ENCODE measurements around the gene NRIP1.
"Not testable (repeated sequence)": the region's sequence is repeated elsewhere in the genome, so short reads cannot be mapped to it uniquely, and the experiment has no call there.

The NRIP1 gene

DNA sequence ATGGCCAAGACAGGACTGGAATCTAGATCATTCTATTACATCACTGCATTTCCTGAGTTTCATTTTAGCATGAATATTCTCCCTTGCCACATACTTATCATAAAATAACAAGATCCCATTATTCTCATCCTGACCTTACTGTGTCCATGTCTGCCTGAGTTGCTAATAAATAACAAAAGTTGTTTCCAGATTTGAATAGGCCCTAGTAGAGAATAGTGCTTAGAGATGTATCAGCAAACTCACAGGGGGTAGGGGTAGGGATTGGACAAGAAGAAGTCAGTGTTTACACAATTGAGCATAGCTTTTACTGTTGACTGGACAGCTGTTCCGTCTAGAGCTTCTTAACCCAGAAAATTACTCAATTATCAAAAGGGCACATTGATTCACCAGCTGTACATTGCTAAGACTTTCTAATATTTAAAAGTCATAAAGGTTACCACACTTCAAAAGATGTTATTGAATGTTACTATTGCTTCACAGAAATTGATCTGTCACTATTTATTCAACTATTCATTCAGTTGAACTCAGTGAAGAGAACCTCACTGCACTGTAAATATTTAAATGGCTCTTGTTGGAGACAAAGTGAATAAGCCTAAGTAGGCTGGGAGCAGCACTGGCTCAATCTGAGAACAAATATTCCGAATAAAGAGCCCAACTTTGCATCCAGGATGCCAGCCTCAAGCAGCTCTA lies 121.9 kb downstream of the NRIP1 start:
- H3K9ac ChIP-seq (ENCODE audit: low read length): no peak overlapping the region
- H3K4me1 ChIP-seq (ENCODE audit: control insufficient read depth, insufficient read depth, low read length): peaks cover 14% of the 10 kb centered on the region
- H3K4me3 ChIP-seq (ENCODE audit: low read length): no peak overlapping the region
- DNase-seq (ENCODE audit: low read depth): no peak
- H3K9me3 ChIP-seq (ENCODE audit: control insufficient read depth, low read length): no peaks in the 10 kb centered on the region
- H3K27me3 ChIP-seq (replicated peaks; ENCODE audit: control insufficient read depth, insufficient read depth, low read length): no peaks in the 10 kb centered on the region
- H3K36me3 ChIP-seq (ENCODE audit: control insufficient read depth, insufficient read depth, low read length, severe bottlenecking): no peaks in the 10 kb centered on the region

DNA sequence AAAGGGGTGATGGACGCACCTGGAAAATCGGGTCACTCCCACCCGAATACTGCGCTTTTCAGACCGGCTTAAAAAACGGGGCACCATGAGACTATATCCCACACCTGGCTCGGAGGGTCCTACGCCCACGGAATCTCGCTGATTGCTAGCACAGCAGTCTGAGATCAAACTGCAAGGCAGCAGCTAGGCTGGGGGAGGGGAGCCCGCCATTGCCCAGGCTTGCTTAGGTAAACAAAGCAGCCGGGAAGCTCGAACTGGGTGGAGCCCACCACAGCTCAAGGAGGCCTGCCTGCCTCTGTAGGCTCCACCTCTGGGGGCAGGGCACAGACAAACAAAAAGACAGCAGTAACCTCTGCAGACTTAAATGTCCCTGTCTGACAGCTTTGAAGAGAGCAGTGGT lies 137.5 kb downstream of the NRIP1 start:
- H3K9ac ChIP-seq (ENCODE audit: low read length); H3K4me3 ChIP-seq (ENCODE audit: low read length); H3K27me3 ChIP-seq (replicated peaks; ENCODE audit: control insufficient read depth, insufficient read depth, low read length); H3K9me3 ChIP-seq (ENCODE audit: control insufficient read depth, low read length); H3K36me3 ChIP-seq (ENCODE audit: control insufficient read depth, insufficient read depth, low read length, severe bottlenecking); DNase-seq (ENCODE audit: low read depth): not testable (repeated sequence)
- H3K4me1 ChIP-seq (ENCODE audit: control insufficient read depth, insufficient read depth, low read length): peaks cover 43% of the 10 kb centered on the region

DNA sequence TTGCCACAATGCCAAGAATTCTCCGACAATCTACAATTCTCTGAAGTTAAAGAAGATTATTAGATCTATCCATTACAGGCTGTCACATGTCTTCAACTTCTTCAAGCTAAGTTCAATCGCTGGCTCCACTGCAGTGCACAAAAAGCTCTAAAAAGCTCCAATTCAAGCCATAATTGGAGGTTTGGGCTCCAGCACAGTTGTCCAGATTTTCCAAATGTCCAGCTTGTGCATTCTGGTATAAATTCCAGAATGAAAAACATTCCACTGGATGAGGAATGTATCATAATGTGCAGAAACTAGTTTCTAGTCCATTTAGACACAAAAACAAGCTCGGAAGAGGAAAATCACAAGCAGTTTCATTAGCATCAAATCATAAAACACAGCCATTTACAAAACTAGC lies 138.6 kb downstream of the NRIP1 start:
- no peaks in the 10 kb centered on the region for H3K36me3 ChIP-seq (ENCODE audit: control insufficient read depth, insufficient read depth, low read length, severe bottlenecking)
- peaks cover 43% of the 10 kb centered on the region for H3K4me1 ChIP-seq (ENCODE audit: control insufficient read depth, insufficient read depth, low read length)
- DNase-seq (ENCODE audit: low read depth): peak; percentile 24
- no peaks in the 10 kb centered on the region for H3K27me3 ChIP-seq (replicated peaks; ENCODE audit: control insufficient read depth, insufficient read depth, low read length)
- peak overlapping the region; percentile 63 for H3K4me3 ChIP-seq (ENCODE audit: low read length)
- H3K9me3 ChIP-seq (ENCODE audit: control insufficient read depth, low read length): no peaks in the 10 kb centered on the region
- H3K9ac ChIP-seq (ENCODE audit: low read length): peak overlapping the region; percentile 54

DNA sequence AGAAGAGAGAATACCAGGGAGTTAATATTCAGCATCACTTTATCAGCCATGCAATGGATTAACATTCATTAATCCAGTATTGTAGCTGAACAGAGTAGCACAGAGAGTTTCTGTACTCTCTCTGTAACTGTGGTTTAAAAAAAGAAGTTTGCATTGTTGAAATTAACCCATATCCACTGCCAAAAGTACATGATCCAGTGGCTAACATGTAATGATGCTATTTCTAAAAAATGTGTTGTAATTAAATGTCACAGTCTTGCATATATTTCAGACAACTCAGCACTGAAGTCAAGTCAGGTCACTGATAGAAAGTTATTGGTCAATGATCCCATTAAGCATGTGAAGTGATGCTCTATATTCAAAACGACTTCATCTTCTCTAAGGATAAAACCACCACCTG lies 141.3 kb downstream of the NRIP1 start:
- H3K9me3 ChIP-seq (ENCODE audit: control insufficient read depth, low read length): no peaks in the 10 kb centered on the region
- peak overlapping the region; percentile 35 for H3K4me3 ChIP-seq (ENCODE audit: low read length)
- H3K36me3 ChIP-seq (ENCODE audit: control insufficient read depth, insufficient read depth, low read length, severe bottlenecking): no peaks in the 10 kb centered on the region
- H3K27me3 ChIP-seq (replicated peaks; ENCODE audit: control insufficient read depth, insufficient read depth, low read length): no peaks in the 10 kb centered on the region
- H3K9ac ChIP-seq (ENCODE audit: low read length): peak overlapping the region; percentile 74
- peaks cover 46% of the 10 kb centered on the region for H3K4me1 ChIP-seq (ENCODE audit: control insufficient read depth, insufficient read depth, low read length)
- peak; percentile 67 for DNase-seq (ENCODE audit: low read depth)

DNA sequence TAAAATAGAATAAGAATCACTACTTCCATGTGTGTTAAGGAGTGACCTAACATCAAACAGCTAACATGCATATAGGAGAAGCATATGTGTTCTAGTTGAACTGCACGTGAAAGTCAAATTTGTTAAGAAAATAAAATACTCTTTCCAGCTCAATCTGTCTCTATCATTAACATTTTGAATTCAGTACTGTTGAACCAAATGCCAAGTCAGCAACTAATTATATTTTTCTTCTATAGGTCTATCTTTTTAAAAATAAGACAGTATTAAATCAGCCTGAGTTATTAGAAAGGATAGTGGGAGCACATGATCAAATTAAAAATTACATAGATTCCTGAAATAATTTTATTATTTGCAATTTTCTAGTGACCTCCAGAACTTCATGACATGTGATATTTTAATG lies 141.8 kb downstream of the NRIP1 start:
- no peaks in the 10 kb centered on the region for H3K27me3 ChIP-seq (replicated peaks; ENCODE audit: control insufficient read depth, insufficient read depth, low read length)
- H3K9ac ChIP-seq (ENCODE audit: low read length): peak overlapping the region; percentile 74
- peak overlapping the region; percentile 35 for H3K4me3 ChIP-seq (ENCODE audit: low read length)
- no peaks in the 10 kb centered on the region for H3K9me3 ChIP-seq (ENCODE audit: control insufficient read depth, low read length)
- H3K36me3 ChIP-seq (ENCODE audit: control insufficient read depth, insufficient read depth, low read length, severe bottlenecking): no peaks in the 10 kb centered on the region
- peaks cover 51% of the 10 kb centered on the region for H3K4me1 ChIP-seq (ENCODE audit: control insufficient read depth, insufficient read depth, low read length)
- no peak for DNase-seq (ENCODE audit: low read depth)

DNA sequence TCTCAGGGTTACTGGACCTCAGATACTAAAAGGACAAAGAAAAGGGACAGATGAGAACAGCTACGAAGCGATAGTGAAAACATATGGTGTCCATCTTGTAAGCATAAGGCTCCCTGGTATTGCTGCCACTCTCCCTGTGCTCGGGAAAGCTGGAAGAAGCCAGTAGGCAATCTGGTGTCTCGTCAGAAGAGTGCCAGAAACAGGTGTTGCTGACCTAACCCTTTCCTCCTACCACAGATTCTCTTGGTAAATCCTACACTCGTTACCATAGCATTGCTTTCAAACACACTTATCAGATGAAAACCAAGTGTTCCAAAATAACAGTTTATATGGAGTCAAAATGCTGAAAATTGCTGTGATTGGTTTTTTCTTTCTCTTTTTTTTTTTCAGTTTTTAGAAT lies 146.3 kb downstream of the NRIP1 start:
- peaks cover 41% of the 10 kb centered on the region for H3K4me1 ChIP-seq (ENCODE audit: control insufficient read depth, insufficient read depth, low read length)
- H3K27me3 ChIP-seq (replicated peaks; ENCODE audit: control insufficient read depth, insufficient read depth, low read length): no peaks in the 10 kb centered on the region
- H3K4me3 ChIP-seq (ENCODE audit: low read length): peak overlapping the region; percentile 28
- H3K36me3 ChIP-seq (ENCODE audit: control insufficient read depth, insufficient read depth, low read length, severe bottlenecking): no peaks in the 10 kb centered on the region
- no peak for DNase-seq (ENCODE audit: low read depth)
- H3K9me3 ChIP-seq (ENCODE audit: control insufficient read depth, low read length): no peaks in the 10 kb centered on the region
- H3K9ac ChIP-seq (ENCODE audit: low read length): peak overlapping the region; percentile 71

DNA sequence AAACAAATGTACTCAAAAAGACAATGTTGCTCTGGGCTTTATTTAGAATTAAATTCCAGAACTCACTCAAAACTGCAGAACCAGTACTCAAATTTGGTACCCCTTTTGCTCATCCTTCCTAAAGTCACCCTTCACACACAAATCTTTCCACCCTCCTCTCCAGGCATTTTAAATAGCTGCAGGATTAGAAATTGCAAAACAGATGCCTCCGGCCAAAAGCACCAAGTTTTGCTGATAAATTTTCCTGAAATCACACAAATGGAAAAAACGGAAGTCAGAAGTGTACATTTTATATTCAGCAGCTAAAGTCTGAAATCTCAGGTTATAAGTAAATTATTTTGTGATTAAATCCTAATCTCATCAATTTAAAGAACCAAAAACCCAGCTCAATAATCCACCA lies 147.0 kb downstream of the NRIP1 start:
- Histone ChIP-seq H3K9me3 (ENCODE audit: control insufficient read depth, low read length) (no peaks in the 10 kb centered on the region), H3K36me3 (ENCODE audit: control insufficient read depth, insufficient read depth, low read length, severe bottlenecking) (no peaks in the 10 kb centered on the region), H3K27me3 (replicated peaks; ENCODE audit: control insufficient read depth, insufficient read depth, low read length) (no peaks in the 10 kb centered on the region), H3K4me1 (ENCODE audit: control insufficient read depth, insufficient read depth, low read length) (peaks cover 34% of the 10 kb centered on the region), H3K4me3 (ENCODE audit: low read length) (peak overlapping the region; percentile 28), H3K9ac (ENCODE audit: low read length) (peak overlapping the region; percentile 71)
- DNase-seq (ENCODE audit: low read depth): peak; percentile 46

DNA sequence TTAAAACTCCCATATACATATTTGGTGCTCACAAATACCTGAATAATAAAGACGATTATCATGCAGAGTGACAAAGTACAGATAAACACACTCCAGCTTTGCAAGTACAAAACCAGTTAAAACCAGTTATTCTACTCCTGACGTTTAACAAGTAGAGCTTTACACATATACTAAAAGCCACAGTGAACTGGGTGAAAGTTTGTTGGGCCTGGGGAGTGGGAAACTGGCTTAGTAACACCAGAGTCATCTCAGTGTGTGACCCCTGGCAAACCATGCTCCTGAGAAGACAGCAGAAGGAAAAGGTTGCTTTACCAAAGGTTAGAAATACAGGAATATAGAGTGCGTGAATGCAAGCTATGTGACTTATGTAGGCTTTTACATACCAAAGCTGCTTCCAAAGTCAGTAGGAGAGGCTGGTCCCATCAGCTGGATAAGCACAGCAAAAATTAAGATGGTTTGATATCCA lies 148.1 kb downstream of the NRIP1 start:
- no peaks in the 10 kb centered on the region for H3K27me3 ChIP-seq (replicated peaks; ENCODE audit: control insufficient read depth, insufficient read depth, low read length)
- H3K4me3 ChIP-seq (ENCODE audit: low read length): no peak overlapping the region
- no peaks in the 10 kb centered on the region for H3K36me3 ChIP-seq (ENCODE audit: control insufficient read depth, insufficient read depth, low read length, severe bottlenecking)
- peak overlapping the region; percentile 33 for H3K9ac ChIP-seq (ENCODE audit: low read length)
- peaks cover 29% of the 10 kb centered on the region for H3K4me1 ChIP-seq (ENCODE audit: control insufficient read depth, insufficient read depth, low read length)
- DNase-seq (ENCODE audit: low read depth): peak; percentile 61
- no peaks in the 10 kb centered on the region for H3K9me3 ChIP-seq (ENCODE audit: control insufficient read depth, low read length)

DNA sequence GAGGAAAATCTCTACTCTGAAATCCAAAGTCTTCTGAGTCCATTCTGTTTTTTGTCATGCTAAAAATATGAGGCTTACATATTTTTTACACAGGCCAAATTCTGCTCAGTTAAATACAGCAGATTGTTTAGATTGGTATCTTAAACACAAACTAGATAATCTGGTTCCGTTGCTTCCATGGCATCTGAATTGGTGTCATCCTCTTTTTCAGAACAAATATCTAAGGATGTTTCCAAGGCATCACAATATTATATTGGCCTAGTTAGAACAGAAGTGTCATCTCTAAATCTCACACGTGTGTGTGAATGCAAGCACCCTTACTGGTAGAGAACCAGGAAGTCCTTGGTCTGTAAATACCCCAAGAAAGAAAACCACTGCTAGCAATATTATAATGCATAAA lies 151.2 kb downstream of the NRIP1 start:
- Histone ChIP-seq H3K36me3 (ENCODE audit: control insufficient read depth, insufficient read depth, low read length, severe bottlenecking) (no peaks in the 10 kb centered on the region), H3K4me3 (ENCODE audit: low read length) (no peak overlapping the region), H3K9me3 (ENCODE audit: control insufficient read depth, low read length) (no peaks in the 10 kb centered on the region), H3K4me1 (ENCODE audit: control insufficient read depth, insufficient read depth, low read length) (peaks cover 28% of the 10 kb centered on the region), H3K9ac (ENCODE audit: low read length) (no peak overlapping the region), H3K27me3 (replicated peaks; ENCODE audit: control insufficient read depth, insufficient read depth, low read length) (no peaks in the 10 kb centered on the region)
- DNase-seq (ENCODE audit: low read depth): peak; percentile 55

DNA sequence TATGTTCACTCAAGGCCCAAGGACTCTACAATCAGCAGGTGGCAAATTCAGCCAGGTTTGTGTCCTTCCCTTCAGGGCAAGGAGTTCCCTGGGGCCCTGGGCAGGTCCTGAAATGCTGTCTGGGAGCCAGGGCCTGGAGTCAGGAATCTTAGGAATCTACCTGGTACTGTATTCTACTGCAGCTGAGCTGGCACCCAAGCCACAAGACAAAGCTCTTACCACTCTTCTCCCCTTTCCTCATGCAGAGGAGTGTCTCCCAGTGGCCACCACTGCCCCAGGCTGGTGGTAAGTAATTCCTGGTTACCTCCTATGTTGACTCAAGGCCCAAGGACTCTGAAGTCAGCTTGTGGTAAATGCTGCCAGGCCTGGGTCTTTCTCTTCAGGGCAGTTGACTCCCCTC lies 153.4 kb downstream of the NRIP1 start:
- Histone ChIP-seq H3K36me3 (ENCODE audit: control insufficient read depth, insufficient read depth, low read length, severe bottlenecking) (no peaks in the 10 kb centered on the region), H3K9me3 (ENCODE audit: control insufficient read depth, low read length) (no peaks in the 10 kb centered on the region), H3K27me3 (replicated peaks; ENCODE audit: control insufficient read depth, insufficient read depth, low read length) (no peaks in the 10 kb centered on the region), H3K9ac (ENCODE audit: low read length) (no peak overlapping the region), H3K4me1 (ENCODE audit: control insufficient read depth, insufficient read depth, low read length) (peaks cover 5% of the 10 kb centered on the region), H3K4me3 (ENCODE audit: low read length) (no peak overlapping the region)
- no peak for DNase-seq (ENCODE audit: low read depth)

Data from adipocyte (in vitro differentiated cells).